C4-2B (cell line): Measurements from ENCODE around the gene HIVEP3.

Experiments
- ZFX ChIP-seq: fragments of 450-650 bp; IDR thresholded peaks from 2 replicates; pipeline ENCODE4 v1.6.1; 2017
- TF ChIP-seq, protein P1 (sequence below): fragments of 450-650 bp; conservative IDR thresholded peaks from 2 replicates; pipeline ENCODE4 v1.5.1; 2017; ENCODE audit warnings: mild to moderate bottlenecking

DNA sequence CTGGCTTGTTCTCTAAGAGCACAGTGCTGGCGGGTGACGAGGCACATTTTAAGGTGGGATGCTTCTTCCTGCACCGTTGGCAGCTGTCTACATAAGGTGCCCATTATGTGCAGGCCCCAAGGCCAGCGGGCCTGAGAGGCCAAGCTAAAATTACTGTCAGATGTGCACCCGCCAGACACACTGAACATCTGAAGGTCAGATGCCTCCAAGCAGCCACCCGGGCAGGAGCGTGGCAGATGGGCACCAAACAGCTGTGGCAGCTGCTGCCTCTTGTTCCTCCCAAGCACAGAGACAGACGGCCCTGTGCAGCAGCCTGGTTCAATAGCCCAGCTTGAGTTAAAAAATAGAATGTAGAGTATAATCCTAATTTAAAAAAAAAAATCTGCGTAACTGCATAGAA, 222.3 kb downstream of the HIVEP3 start:
- TF ChIP-seq, protein P1, sequence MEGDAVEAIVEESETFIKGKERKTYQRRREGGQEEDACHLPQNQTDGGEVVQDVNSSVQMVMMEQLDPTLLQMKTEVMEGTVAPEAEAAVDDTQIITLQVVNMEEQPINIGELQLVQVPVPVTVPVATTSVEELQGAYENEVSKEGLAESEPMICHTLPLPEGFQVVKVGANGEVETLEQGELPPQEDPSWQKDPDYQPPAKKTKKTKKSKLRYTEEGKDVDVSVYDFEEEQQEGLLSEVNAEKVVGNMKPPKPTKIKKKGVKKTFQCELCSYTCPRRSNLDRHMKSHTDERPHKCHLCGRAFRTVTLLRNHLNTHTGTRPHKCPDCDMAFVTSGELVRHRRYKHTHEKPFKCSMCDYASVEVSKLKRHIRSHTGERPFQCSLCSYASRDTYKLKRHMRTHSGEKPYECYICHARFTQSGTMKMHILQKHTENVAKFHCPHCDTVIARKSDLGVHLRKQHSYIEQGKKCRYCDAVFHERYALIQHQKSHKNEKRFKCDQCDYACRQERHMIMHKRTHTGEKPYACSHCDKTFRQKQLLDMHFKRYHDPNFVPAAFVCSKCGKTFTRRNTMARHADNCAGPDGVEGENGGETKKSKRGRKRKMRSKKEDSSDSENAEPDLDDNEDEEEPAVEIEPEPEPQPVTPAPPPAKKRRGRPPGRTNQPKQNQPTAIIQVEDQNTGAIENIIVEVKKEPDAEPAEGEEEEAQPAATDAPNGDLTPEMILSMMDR = no peak
- TF ChIP-seq ZFX = no peak
